ENCODE measurements around the gene KLK15. TPM values are rescaled to one million over a fixed set of nuclear protein-coding genes. Genes with fewer than 3 reads are reported as not detected.

Gene KLK15
- total RNA-seq (2022; extraction: Qiagen RNA extraction) = not detected in 5 replicates

GRCh38 chr19:50833117-50833801 is at the start of gene KLK15:
KLK15 (minus strand) TSS chr19:50833574; CDS start chr19:50831492, 2,082 bp downstream.

GRCh38 chr19:50873056-50873455 is 39.7 kb upstream of the KLK15 start, which contains the start of gene KLK2:
KLK2 (plus strand) TSS chr19:50873439; CDS start chr19:50873474, 35 bp downstream.

GRCh38 chr19:50854636-50855410 is 21.4 kb upstream of the KLK15 start, which contains the start of gene KLK3:
KLK3 (plus strand) TSS chr19:50854915; CDS start chr19:50854956, 41 bp downstream.

GRCh38 chr19:50823389-50824042 is 9.9 kb downstream of the KLK15 start, which contains the start of gene KLK1:
KLK1 (minus strand) TSS chr19:50823787; CDS start chr19:50823748, 39 bp downstream.

GRCh38 chr19:50790396-50790795 is 43.0 kb downstream of the KLK15 start, which contains the start of gene ACP4:
ACP4 (plus strand) TSS chr19:50790415; CDS start chr19:50790415, 0 bp downstream.

Other genes starting within 250 kb of the KLK15 start
- gene SYT3, start 193.7 kb downstream of the KLK15 start, total RNA-seq (2022; extraction: Qiagen RNA extraction) = 0.30 to 0.71 TPM (median 0.56 TPM) in 5 replicates
- 2.7 to 10.9 TPM (median 10.0 TPM) in 5 replicates for gene C19orf81, start 184.1 kb downstream of the KLK15 start, total RNA-seq (2022; extraction: Qiagen RNA extraction)
- 0.03 to 0.68 TPM (median 0.18 TPM) in 5 replicates for gene SHANK1, start 113.8 kb downstream of the KLK15 start, total RNA-seq (2022; extraction: Qiagen RNA extraction)
- 4.9 to 10.7 TPM (median 9.7 TPM) in 5 replicates for gene CLEC11A, start 110.2 kb downstream of the KLK15 start, total RNA-seq (2022; extraction: Qiagen RNA extraction)
- gene GPR32, start 63.1 kb downstream of the KLK15 start, total RNA-seq (2022; extraction: Qiagen RNA extraction) = not detected in 5 replicates
- gene ACP4, start 43.2 kb downstream of the KLK15 start, total RNA-seq (2022; extraction: Qiagen RNA extraction) = not detected in 5 replicates
- gene KLK1, start 9.8 kb downstream of the KLK15 start, total RNA-seq (2022; extraction: Qiagen RNA extraction) = 0.09 to 0.26 TPM (median 0.24 TPM) in 3 of 5 replicates, not detected in the others
- gene KLK3, start 21.3 kb upstream of the KLK15 start, total RNA-seq (2022; extraction: Qiagen RNA extraction) = not detected in 5 replicates
- gene KLK2, start 39.9 kb upstream of the KLK15 start, total RNA-seq (2022; extraction: Qiagen RNA extraction) = 0.10 to 0.37 TPM (median 0.19 TPM) in 4 of 5 replicates, not detected in the other
- 0.12 TPM in 1 of 5 replicates, not detected in the others for gene KLK4, start 77.8 kb upstream of the KLK15 start, total RNA-seq (2022; extraction: Qiagen RNA extraction)
- gene KLK5, start 119.5 kb upstream of the KLK15 start, total RNA-seq (2022; extraction: Qiagen RNA extraction) = 0.06 TPM in 1 of 5 replicates, not detected in the others
- 0.21 to 0.38 TPM (median 0.28 TPM) in 5 replicates for gene KLK6, start 136.0 kb upstream of the KLK15 start, total RNA-seq (2022; extraction: Qiagen RNA extraction)
- gene KLK7, start 150.3 kb upstream of the KLK15 start, total RNA-seq (2022; extraction: Qiagen RNA extraction) = 0.17 TPM in 1 of 5 replicates, not detected in the others
- not detected in 5 replicates for gene KLK8, start 168.0 kb upstream of the KLK15 start, total RNA-seq (2022; extraction: Qiagen RNA extraction)
- 0.09 to 0.52 TPM (median 0.40 TPM) in 5 replicates for gene KLK10, start 186.1 kb upstream of the KLK15 start, total RNA-seq (2022; extraction: Qiagen RNA extraction)
- gene KLK11, start 193.0 kb upstream of the KLK15 start, total RNA-seq (2022; extraction: Qiagen RNA extraction) = 0.12 TPM in 1 of 5 replicates, not detected in the others
- not detected in 5 replicates for gene KLK12, start 201.4 kb upstream of the KLK15 start, total RNA-seq (2022; extraction: Qiagen RNA extraction)
- gene KLK13, start 231.5 kb upstream of the KLK15 start, total RNA-seq (2022; extraction: Qiagen RNA extraction) = 0.13 to 0.23 TPM (median 0.15 TPM) in 3 of 5 replicates, not detected in the others
- gene KLK14, start 249.3 kb upstream of the KLK15 start, total RNA-seq (2022; extraction: Qiagen RNA extraction) = 0.26 to 0.44 TPM (median 0.36 TPM) in 5 replicates

Data from A549 treated with Hydrocortisone at 1 μM for 4 hours (cell line).